ENCODE data around the gene ZDHHC12.

Gene ZDHHC12

DNA sequence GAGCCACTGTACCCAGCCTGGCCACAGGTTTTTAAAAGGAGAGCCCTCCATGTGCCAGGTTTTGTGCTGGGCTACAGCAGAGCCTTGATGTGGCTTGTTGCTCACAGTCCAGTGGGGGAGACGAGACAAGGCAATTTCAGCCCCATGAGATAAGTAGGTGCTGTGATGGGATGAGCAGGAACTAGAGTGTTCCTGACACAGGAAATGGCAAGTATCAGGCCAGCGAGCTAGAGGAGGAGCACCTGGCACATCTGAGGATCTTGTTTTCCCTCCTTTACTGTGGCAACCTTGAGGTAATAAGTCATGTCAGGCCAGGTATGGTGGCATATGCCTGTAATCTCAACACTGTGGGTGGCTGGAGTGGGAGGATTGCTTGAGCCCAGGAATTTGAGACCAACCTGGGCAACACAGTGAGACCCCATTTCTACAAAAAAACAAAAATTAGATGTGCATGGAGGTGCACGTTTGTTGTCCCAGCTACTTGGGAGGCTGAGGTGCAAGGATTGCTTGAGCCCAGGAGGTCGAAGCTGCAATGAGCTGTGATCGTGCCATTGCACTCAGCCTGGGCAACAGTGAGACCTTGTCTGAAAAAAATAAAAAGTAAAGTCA is 3.8 kb upstream of the ZDHHC12 start:
- no peak overlapping the region for H3K9ac ChIP-seq (ENCODE audit: insufficient read length)
- no peak overlapping the region for H3K27ac ChIP-seq
- TF ChIP-seq POLR2AphosphoS5 (IDR thresholded peaks at IDR 0.05; ENCODE audit: borderline replicate concordance, low read depth, low read length) (no peak), FOXP2 (optimal IDR thresholded peaks at IDR 0.05; ENCODE audit: control extremely low read depth, extremely low read length, insufficient read depth) (no peak), EZH2 (IDR thresholded peaks at IDR 0.05) (no peak)
- no peaks in the 10 kb centered on the region for H3K36me3 ChIP-seq (ENCODE audit: insufficient read depth, low read length)
- DNase-seq (ENCODE audit: low read depth, low spot score), result no peak
- H3K4me3 ChIP-seq, result no peak overlapping the region
- no peaks in the 10 kb centered on the region for H3K9me3 ChIP-seq (ENCODE audit: low read depth, low read length)

DNA sequence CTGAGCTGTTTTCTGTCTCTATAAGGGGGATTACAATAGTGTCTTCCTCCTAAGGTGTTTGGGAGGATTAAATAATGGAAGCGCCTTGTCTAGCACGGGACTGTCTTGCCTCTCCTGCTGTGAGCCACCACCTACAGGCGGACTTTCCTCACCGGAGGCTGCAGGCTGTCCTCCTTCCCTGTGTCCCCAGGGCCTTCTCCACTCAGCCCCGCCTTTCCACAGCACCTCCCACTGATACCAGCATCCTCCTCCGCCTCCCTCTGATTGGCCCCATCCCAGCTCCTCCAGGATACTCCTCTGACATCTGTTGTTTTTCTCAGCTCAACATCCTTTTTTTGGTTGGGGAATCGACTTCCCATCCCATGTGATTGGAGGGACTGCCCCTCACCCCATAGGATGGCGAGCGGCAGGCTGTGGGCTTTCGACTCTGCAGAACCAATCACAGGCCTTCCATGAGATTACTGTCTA is 851 bp upstream of the ZDHHC12 start:
- TF ChIP-seq EZH2 (IDR thresholded peaks at IDR 0.05), result no peak
- TF ChIP-seq FOXP2 (optimal IDR thresholded peaks at IDR 0.05; ENCODE audit: control extremely low read depth, extremely low read length, insufficient read depth), result no peak
- no peak for TF ChIP-seq POLR2AphosphoS5 (IDR thresholded peaks at IDR 0.05; ENCODE audit: borderline replicate concordance, low read depth, low read length)
- Histone ChIP-seq H3K4me3 (peak overlapping the region; percentile 81), H3K9me3 (ENCODE audit: low read depth, low read length) (no peaks in the 10 kb centered on the region), H3K27ac (peak overlapping the region; percentile 28; the same call in 1 of the 2 replicates), H3K36me3 (ENCODE audit: insufficient read depth, low read length) (peaks cover 3% of the 10 kb centered on the region; the same call in 1 of the 2 replicates), H3K9ac (ENCODE audit: insufficient read length) (no peak overlapping the region)
- no peak for DNase-seq (ENCODE audit: low read depth, low spot score)

DNA sequence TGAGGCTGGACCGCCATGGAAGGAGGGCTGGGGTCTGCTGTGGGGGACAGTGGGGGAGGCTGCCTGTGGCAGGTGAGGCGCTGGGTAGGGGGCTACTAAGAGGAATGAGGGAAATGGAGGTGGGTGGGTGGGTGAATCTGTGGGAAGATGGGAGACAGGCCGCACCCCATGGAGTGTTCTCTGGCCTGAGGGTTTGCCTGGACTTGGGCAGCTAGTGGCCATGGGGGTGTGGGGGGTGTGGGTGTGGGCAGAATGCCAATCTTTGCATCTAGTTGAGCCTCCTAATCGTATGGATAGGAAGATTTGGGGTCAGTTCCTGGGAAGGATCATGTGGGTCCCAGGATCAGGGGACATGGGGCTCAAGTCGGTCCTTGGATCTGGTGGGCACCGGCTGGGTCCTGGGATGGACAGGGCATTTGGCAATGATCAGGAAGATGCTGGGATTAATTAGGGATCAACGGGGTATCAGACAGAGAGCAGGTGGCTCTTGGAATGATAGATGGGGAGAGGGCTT is 518 bp downstream of the ZDHHC12 start:
- peak overlapping the region; percentile 76 for H3K9ac ChIP-seq (ENCODE audit: insufficient read length)
- H3K36me3 ChIP-seq (ENCODE audit: insufficient read depth, low read length), result peaks cover 3% of the 10 kb centered on the region; the same call in 1 of the 2 replicates
- peak overlapping the region; percentile 81 for H3K4me3 ChIP-seq
- TF ChIP-seq EZH2 (IDR thresholded peaks at IDR 0.05) (no peak), FOXP2 (optimal IDR thresholded peaks at IDR 0.05; ENCODE audit: control extremely low read depth, extremely low read length, insufficient read depth) (no peak), POLR2AphosphoS5 (IDR thresholded peaks at IDR 0.05; ENCODE audit: borderline replicate concordance, low read depth, low read length) (no peak)
- H3K9me3 ChIP-seq (ENCODE audit: low read depth, low read length), result no peaks in the 10 kb centered on the region
- DNase-seq (ENCODE audit: low read depth, low spot score), result no peak
- H3K27ac ChIP-seq, result peak overlapping the region; percentile 26; the same call in 1 of the 2 replicates

DNA sequence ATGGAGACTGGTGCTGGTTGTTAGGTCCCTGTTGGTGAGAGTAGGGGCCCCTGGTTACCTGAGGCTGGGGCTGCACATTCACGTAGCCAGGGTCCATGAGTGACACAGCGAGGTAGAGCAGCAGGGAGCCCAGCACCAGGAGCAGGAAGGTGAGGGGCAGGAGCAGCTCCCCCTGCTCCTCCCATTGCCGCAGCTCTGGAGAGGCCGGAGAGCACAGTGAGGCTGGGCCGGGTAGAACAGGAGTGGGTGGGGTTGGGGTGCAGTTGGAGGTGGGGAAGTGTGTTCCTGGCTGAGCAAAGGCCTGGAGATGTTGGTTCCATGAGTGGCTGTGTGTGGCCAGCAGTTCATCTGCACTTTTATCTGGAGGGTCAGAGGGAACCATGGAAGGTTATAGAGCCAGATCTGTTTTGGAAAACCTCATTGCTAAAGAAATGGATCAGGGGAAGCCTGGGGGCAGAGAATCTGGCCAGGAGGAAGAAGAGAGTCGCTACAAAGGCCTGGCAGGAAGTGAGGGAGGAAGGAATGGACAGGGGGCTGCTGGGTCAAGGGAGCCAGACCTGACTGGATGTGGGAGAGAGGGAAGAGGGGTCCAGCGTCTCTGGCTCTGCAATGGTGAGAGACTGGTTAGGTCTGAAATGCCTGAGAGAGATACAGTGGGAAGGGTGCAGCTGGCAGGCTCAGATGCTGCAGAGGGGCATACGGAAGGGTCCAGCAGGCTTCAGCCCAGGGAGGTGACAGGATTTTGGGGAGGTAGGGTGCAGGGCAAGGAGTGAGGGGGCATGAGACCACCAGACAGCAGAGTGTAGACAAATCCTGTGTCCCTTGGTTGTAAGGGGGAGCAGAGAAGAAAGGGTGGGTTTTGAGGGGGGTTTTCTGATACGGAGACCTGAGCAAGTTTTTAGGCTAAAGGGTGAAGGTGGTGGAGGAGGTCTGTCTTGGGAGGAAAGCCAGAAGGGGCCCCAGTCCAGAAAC is 1.3 kb downstream of the ZDHHC12 start:
- no peak for DNase-seq (ENCODE audit: low read depth, low spot score)
- Histone ChIP-seq H3K9ac (ENCODE audit: insufficient read length) (no peak overlapping the region), H3K27ac (0 out of 2 replicates have a peak overlapping the region, but pooled peaks have one; percentile 17), H3K36me3 (ENCODE audit: insufficient read depth, low read length) (peaks cover 3% of the 10 kb centered on the region; the same call in 1 of the 2 replicates), H3K9me3 (ENCODE audit: low read depth, low read length) (no peaks in the 10 kb centered on the region), H3K4me3 (peak overlapping the region; percentile 81)
- no peak for TF ChIP-seq EZH2 (IDR thresholded peaks at IDR 0.05)

DNA sequence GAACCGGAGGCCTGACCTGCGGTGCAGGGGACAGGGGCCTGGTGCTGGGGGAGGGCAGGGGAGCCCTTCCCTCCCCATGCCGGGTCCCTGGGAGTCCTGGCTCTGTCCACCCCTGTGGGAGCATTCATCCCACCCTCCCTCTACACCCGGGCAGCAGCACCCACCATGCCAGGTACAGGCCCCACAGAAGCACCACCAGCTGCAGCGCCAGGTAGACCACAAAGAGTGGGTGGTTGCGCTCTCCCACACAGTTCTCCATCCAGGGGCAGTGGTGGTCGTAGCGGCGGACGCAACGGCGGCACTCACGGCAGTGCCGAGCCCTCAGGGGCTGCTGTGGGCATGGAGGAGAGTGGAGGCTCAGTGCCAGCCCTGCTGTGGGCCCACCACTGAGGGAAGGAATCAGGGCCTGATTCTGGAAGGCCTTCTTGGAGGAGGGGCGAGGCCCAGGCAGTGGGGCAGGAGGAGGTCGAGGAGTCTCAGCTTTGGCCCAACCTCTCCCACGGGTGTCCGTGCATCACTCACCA is 2.4 kb downstream of the ZDHHC12 start:
- Histone ChIP-seq H3K4me3 (no peak overlapping the region), H3K36me3 (ENCODE audit: insufficient read depth, low read length) (peaks cover 3% of the 10 kb centered on the region; the same call in 1 of the 2 replicates), H3K9ac (ENCODE audit: insufficient read length) (no peak overlapping the region), H3K9me3 (ENCODE audit: low read depth, low read length) (no peaks in the 10 kb centered on the region), H3K27ac (no peak overlapping the region)
- DNase-seq (ENCODE audit: low read depth, low spot score), result no peak
- TF ChIP-seq FOXP2 (optimal IDR thresholded peaks at IDR 0.05; ENCODE audit: control extremely low read depth, extremely low read length, insufficient read depth), result no peak
- TF ChIP-seq POLR2AphosphoS5 (IDR thresholded peaks at IDR 0.05; ENCODE audit: borderline replicate concordance, low read depth, low read length), result no peak
- no peak for TF ChIP-seq EZH2 (IDR thresholded peaks at IDR 0.05)

DNA sequence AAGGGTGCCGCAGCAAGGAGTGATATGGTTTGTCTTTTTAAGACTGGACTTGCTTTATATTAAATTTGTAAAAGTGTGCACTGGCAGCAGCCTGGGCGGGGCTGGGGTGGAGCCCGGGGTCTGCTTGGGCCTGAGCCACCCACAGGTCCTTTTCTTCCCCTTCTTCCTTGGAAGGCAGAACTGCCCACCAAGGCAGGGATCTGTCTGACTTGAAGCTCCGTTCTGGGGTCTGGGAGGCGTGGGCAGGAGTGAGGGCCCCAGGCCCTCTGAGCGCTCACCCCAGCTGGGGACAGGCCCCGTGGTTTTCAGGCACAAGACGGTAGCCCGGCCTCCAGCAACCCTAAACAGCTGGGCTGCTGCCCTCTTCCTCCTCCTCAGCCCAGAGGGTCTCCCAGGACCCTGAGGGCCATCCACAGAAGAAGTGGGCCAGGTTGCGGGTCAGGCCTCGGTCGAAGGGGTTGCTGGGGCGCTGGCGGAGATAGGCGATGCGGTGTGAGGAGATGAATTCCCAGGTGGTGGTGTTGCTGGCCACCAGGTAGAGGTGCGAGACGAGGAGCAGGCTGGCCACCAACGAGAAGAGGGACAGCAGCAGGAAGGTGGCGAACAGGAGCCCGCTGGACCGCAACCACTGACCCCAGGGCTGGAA is 3.0 kb downstream of the ZDHHC12 start:
- H3K9ac ChIP-seq (ENCODE audit: insufficient read length), result no peak overlapping the region

DNA sequence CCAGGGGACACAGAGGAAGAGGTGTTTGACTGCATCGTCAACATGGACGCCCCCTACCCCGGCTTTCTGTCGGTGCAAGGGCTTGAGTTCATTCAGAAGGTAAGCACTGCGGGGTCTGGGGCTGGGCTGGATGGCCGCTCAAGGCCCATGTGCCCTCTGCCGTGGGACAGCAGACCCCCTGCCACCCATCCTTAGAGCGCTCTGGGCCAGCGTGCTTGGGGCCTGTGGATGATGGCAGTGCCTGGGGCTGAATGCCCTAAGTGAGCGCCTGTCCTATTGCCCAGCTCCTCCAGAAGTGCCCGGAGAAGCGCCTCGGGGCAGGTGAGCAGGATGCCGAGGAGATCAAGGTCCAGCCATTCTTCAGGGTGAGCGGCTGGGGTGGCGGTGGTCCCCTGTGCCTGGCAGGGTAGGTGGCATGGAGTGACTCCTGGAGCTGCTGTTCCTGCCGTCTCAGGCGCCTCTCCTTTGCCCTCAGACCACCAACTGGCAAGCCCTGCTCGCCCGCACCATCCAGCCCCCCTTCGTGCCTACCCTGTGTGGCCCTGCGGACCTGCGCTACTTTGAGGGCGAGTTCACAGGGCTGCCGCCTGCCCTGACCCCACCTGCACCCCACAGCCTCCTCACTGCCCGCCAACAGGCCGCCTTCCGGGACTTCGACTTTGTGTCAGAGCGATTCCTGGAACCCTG is 3.9 kb downstream of the ZDHHC12 start:
- Histone ChIP-seq H3K9me3 (ENCODE audit: low read depth, low read length) (no peaks in the 10 kb centered on the region), H3K4me3 (no peak overlapping the region), H3K27ac (no peak overlapping the region), H3K36me3 (ENCODE audit: insufficient read depth, low read length) (peaks cover 3% of the 10 kb centered on the region; the same call in 1 of the 2 replicates), H3K9ac (ENCODE audit: insufficient read length) (no peak overlapping the region)
- TF ChIP-seq FOXP2 (optimal IDR thresholded peaks at IDR 0.05; ENCODE audit: control extremely low read depth, extremely low read length, insufficient read depth), result no peak
- no peak for TF ChIP-seq POLR2AphosphoS5 (IDR thresholded peaks at IDR 0.05; ENCODE audit: borderline replicate concordance, low read depth, low read length)
- TF ChIP-seq EZH2 (IDR thresholded peaks at IDR 0.05), result no peak
- DNase-seq (ENCODE audit: low read depth, low spot score), result no peak

More for the DNA sequence above, 3.0 kb downstream of the ZDHHC12 start:
- Histone ChIP-seq H3K27ac (no peak overlapping the region), H3K36me3 (ENCODE audit: insufficient read depth, low read length) (peaks cover 3% of the 10 kb centered on the region; the same call in 1 of the 2 replicates), H3K9me3 (ENCODE audit: low read depth, low read length) (no peaks in the 10 kb centered on the region), H3K4me3 (no peak overlapping the region)
- no peak for DNase-seq (ENCODE audit: low read depth, low spot score)
- TF ChIP-seq EZH2 (IDR thresholded peaks at IDR 0.05) (no peak), POLR2AphosphoS5 (IDR thresholded peaks at IDR 0.05; ENCODE audit: borderline replicate concordance, low read depth, low read length) (no peak), FOXP2 (optimal IDR thresholded peaks at IDR 0.05; ENCODE audit: control extremely low read depth, extremely low read length, insufficient read depth) (no peak)

Data from SK-N-MC (cell line).